OCI-LY1 (cell line): ENCODE data around the gene CUBN.

ENCODE experiments used
- H2AFZ ChIP-seq: fragments of 200-600 bp; sonication (generic), shearing (Covaris generic); 2 replicates; pipeline ENCODE4 v1.6.0; 2014; ENCODE audit warnings: antibody characterized with exemption, mild to moderate bottlenecking, low read length
- H3F3A ChIP-seq: fragments of 200-600 bp; sonication (generic), shearing (Covaris generic); 2 replicates; pipeline ENCODE4 v1.6.0; 2014; ENCODE audit warnings: mild to moderate bottlenecking, antibody characterized with exemption, low read length, moderate library complexity; ENCODE audit not compliant: insufficient read depth
- H3K27ac ChIP-seq: fragments of 200-600 bp; sonication (generic); 2 replicates; pipeline ENCODE4 v1.5.1; 2014; ENCODE audit warnings: low read length, mixed run types, mild to moderate bottlenecking, low read depth; ENCODE audit not compliant: poor library complexity, severe bottlenecking
- H3K27me3 ChIP-seq: fragments of 200-600 bp; sonication (generic); 2 replicates; pipeline ENCODE4 v1.6.0; 2014; ENCODE audit warnings: antibody characterized with exemption, mild to moderate bottlenecking, low read length, moderate library complexity; ENCODE audit not compliant: insufficient read depth
- H3K36me3 ChIP-seq: fragments of 200-600 bp; sonication (generic); 2 replicates; pipeline ENCODE4 v1.6.1; 2014; ENCODE audit warnings: mild to moderate bottlenecking, antibody characterized with exemption, low read length, moderate library complexity, mixed read lengths; ENCODE audit not compliant: insufficient read depth
- H3K4me1 ChIP-seq: fragments of 200-600 bp; sonication (generic); 2 replicates; pipeline ENCODE4 v1.5.1; 2014; ENCODE audit warnings: mild to moderate bottlenecking, low read length, moderate library complexity; ENCODE audit not compliant: insufficient read depth, severe bottlenecking
- H3K4me2 ChIP-seq: fragments of 200-600 bp; sonication (generic), shearing (Covaris generic); 2 replicates; pipeline ENCODE4 v1.6.1; 2014; ENCODE audit warnings: low read length
- H3K4me3 ChIP-seq: fragments of 200-600 bp; sonication (generic); 2 replicates; pipeline ENCODE4 v1.5.1; 2014; ENCODE audit warnings: low read length, low read depth, mild to moderate bottlenecking, mixed read lengths; ENCODE audit not compliant: poor library complexity, severe bottlenecking
- H3K79me2 ChIP-seq: fragments of 200-600 bp; shearing (Covaris generic); 2 replicates; pipeline ENCODE4 v1.6.1; 2016; ENCODE audit warnings: mixed run types, low read length, mixed read lengths; ENCODE audit not compliant: insufficient read depth
- H3K9ac ChIP-seq: fragments of 200-600 bp; sonication (generic), shearing (Covaris generic); 2 replicates; pipeline ENCODE4 v1.6.1; 2014; ENCODE audit warnings: mild to moderate bottlenecking, low read length, mixed read lengths
- H3K9me2 ChIP-seq: fragments of 200-600 bp; sonication (generic), shearing (Covaris generic); 2 replicates; pipeline ENCODE4 v1.6.1; 2014; ENCODE audit warnings: low read depth, mild to moderate bottlenecking, low read length, mixed read lengths
- H3K9me3 ChIP-seq: fragments of 200-600 bp; shearing (Covaris generic); 2 replicates; pipeline ENCODE4 v1.6.1; 2014; ENCODE audit warnings: low read length, mixed read lengths
- H4K20me1 ChIP-seq: fragments of 200-600 bp; sonication (generic), shearing (Covaris generic); 2 replicates; pipeline ENCODE4 v1.6.0; 2016; ENCODE audit warnings: mild to moderate bottlenecking, low read length; ENCODE audit not compliant: insufficient read depth
- CTCF ChIP-seq: fragments of 200-600 bp; sonication (generic), shearing (Covaris generic); IDR thresholded peaks from 2 replicates; pipeline ENCODE4 v1.5.1; 2017; ENCODE audit warnings: mild to moderate bottlenecking, antibody characterized with exemption, low read length, moderate library complexity, mixed read lengths
- EZH2 ChIP-seq: fragments of 200-600 bp; sonication (generic), shearing (Covaris generic); IDR thresholded peaks from 2 replicates; pipeline ENCODE4 v1.8.0; 2017; ENCODE audit warnings: borderline replicate concordance, mixed run types, mild to moderate bottlenecking, antibody characterized with exemption, low read length, moderate library complexity, mixed read lengths

The CUBN gene

GRCh38 chr10:16923726-16924125, 205.9 kb downstream of the CUBN start:
- Histone ChIP-seq H3K36me3 (no peaks in the 10 kb centered on the region), H3K4me2 (no peak overlapping the region), H2AFZ (no peak overlapping the region)

GRCh38 chr10:16923309-16923708, 206.3 kb downstream of the CUBN start:
- Histone ChIP-seq H3K4me2 (no peak overlapping the region), H3K36me3 (no peaks in the 10 kb centered on the region), H2AFZ (no peak overlapping the region), H3K79me2 (no peaks in the 10 kb centered on the region), H3K9me3 (no peaks in the 10 kb centered on the region), H3K4me1 (no peaks in the 10 kb centered on the region), H3K4me3 (no peak overlapping the region), H3K9me2 (no peaks in the 10 kb centered on the region), H3K27ac (no peak overlapping the region), H3F3A (no peaks in the 10 kb centered on the region), H3K27me3 (no peaks in the 10 kb centered on the region), H4K20me1 (no peaks in the 10 kb centered on the region), H3K9ac (no peak overlapping the region)
- TF ChIP-seq EZH2 (no peak), CTCF (no peak)

More at GRCh38 chr10:16923726-16924125, 205.9 kb downstream of the CUBN start:
- Histone ChIP-seq H3K27ac (no peak overlapping the region), H3K27me3 (no peaks in the 10 kb centered on the region), H3K9ac (no peak overlapping the region), H3K4me1 (no peaks in the 10 kb centered on the region), H3K9me3 (no peaks in the 10 kb centered on the region), H4K20me1 (no peaks in the 10 kb centered on the region), H3K79me2 (no peaks in the 10 kb centered on the region), H3K4me3 (no peak overlapping the region), H3K9me2 (no peaks in the 10 kb centered on the region), H3F3A (no peaks in the 10 kb centered on the region)
- TF ChIP-seq EZH2: no peak
- TF ChIP-seq CTCF: no peak

- Histone ChIP-seq H3K4me2 (no peak overlapping the region), H3K9ac (no peak overlapping the region), H3K4me1 (no peaks in the 10 kb centered on the region), H3K4me3 (no peak overlapping the region), H3K9me2 (no peaks in the 10 kb centered on the region), H4K20me1 (no peaks in the 10 kb centered on the region), H3K79me2 (no peaks in the 10 kb centered on the region), H3K27me3 (no peaks in the 10 kb centered on the region), H3K9me3 (no peaks in the 10 kb centered on the region), H2AFZ (no peak overlapping the region), H3K36me3 (no peaks in the 10 kb centered on the region), H3K27ac (no peak overlapping the region), H3F3A (no peaks in the 10 kb centered on the region)
- TF ChIP-seq CTCF (no peak), EZH2 (no peak)
Observed at GRCh38 chr10:16919121-16919982, 210.3 kb downstream of the CUBN start.
